Astrocyte of the spinal cord (primary cell): ENCODE data around the gene FAM124A.
"Not testable (repeated sequence)": the region's sequence is repeated elsewhere in the genome, so short reads cannot be mapped to it uniquely, and the experiment has no call there.

Experiments
- DNase-seq: peaks from one replicate; pipeline ENCODE4 v3.0.0; 2011; ENCODE audit warnings: low read depth, low spot score
- H3K4me3 ChIP-seq: 2 replicates; pipeline ENCODE4 v1.5.1; 2011; ENCODE audit warnings: low read depth, mild to moderate bottlenecking, low read length, moderate library complexity
- CTCF ChIP-seq: IDR thresholded peaks from 2 replicates; pipeline ENCODE4 v1.5.1; 2012; ENCODE audit warnings: low read depth, mild to moderate bottlenecking, low read length, inconsistent platforms
- in situ Hi-C: cut with HindIII; loops from 2 replicates; pipeline ENCODE4 v1.10.0; 2017; ENCODE audit warnings: low sequenced_read_pairs

FAM124A gene

GRCh38 chr13:51278426-51279130, 56.4 kb downstream of the FAM124A start:
- TF ChIP-seq CTCF: no peak
- in situ Hi-C loops: no loop called here
- DNase-seq: no peak
- H3K4me3 ChIP-seq: no peak overlapping the region

- in situ Hi-C loops: no loop called here
- no peak for DNase-seq
- TF ChIP-seq CTCF: no peak
- H3K4me3 ChIP-seq: no peak overlapping the region
These were observed 58.3 kb downstream of the FAM124A start for GRCh38 chr13:51280379-51280940.

- no peak for TF ChIP-seq CTCF
- no peak overlapping the region for H3K4me3 ChIP-seq
- in situ Hi-C loops: no loop called here
- no peak for DNase-seq
These were observed 60.1 kb downstream of the FAM124A start for GRCh38 chr13:51282322-51282721.

GRCh38 chr13:51282923-51283322, 60.7 kb downstream of the FAM124A start:
- in situ Hi-C loops, DNase-seq, H3K4me3 ChIP-seq: not testable (repeated sequence)

GRCh38 chr13:51283371-51283770, 61.2 kb downstream of the FAM124A start:
- in situ Hi-C loops: no loop called here
- no peak overlapping the region for H3K4me3 ChIP-seq
- no peak for DNase-seq

GRCh38 chr13:51284339-51284738, 62.1 kb downstream of the FAM124A start:
- no peak for DNase-seq

More at GRCh38 chr13:51283371-51283770, 61.2 kb downstream of the FAM124A start:
- TF ChIP-seq CTCF: no peak

More at GRCh38 chr13:51284339-51284738, 62.1 kb downstream of the FAM124A start:
- TF ChIP-seq CTCF: no peak
- in situ Hi-C loops: no loop called here
- no peak overlapping the region for H3K4me3 ChIP-seq
